GM18873 (cell line): ENCODE measurements around the gene P2RX3.
A peak's percentile ranks its signal among the peaks of the same experiment; 100 is the strongest.

ENCODE experiments used
- ATAC-seq: cut with Tn5 transposase; IDR thresholded peaks from one replicate; pipeline ENCODE4 v1.9.1; 2021; ENCODE audit warnings: mild to moderate bottlenecking, moderate library complexity, moderate number of reproducible peaks; ENCODE audit not compliant: unreplicated experiment, low FRiP score

The P2RX3 gene

GRCh38 chr11:57309106-57310059 lies 28.8 kb upstream of the P2RX3 start:
- ATAC-seq = no peak

GRCh38 chr11:57310091-57310490 lies 28.1 kb upstream of the P2RX3 start:
- ATAC-seq = no peak

- no peak for ATAC-seq
Observed at GRCh38 chr11:57310630-57311086, 27.5 kb upstream of the P2RX3 start.

- ATAC-seq = peak; percentile 97
Observed at GRCh38 chr11:57311109-57311936, 26.8 kb upstream of the P2RX3 start.

- no peak for ATAC-seq
Observed at GRCh38 chr11:57312511-57313021, 25.6 kb upstream of the P2RX3 start.

GRCh38 chr11:57313071-57313787 lies 24.9 kb upstream of the P2RX3 start:
- no peak for ATAC-seq

- ATAC-seq = no peak
Observed at GRCh38 chr11:57313788-57314135, 24.4 kb upstream of the P2RX3 start.

- no peak for ATAC-seq
Observed at GRCh38 chr11:57314221-57314973, 23.8 kb upstream of the P2RX3 start.

GRCh38 chr11:57315491-57315890 lies 22.7 kb upstream of the P2RX3 start:
- ATAC-seq = no peak

- no peak for ATAC-seq
Observed at GRCh38 chr11:57316017-57316416, 22.1 kb upstream of the P2RX3 start.

- no peak for ATAC-seq
Observed at GRCh38 chr11:57318178-57318577, 20.0 kb upstream of the P2RX3 start.

GRCh38 chr11:57320067-57320718 lies 18.0 kb upstream of the P2RX3 start:
- no peak for ATAC-seq

GRCh38 chr11:57320719-57321387 lies 17.3 kb upstream of the P2RX3 start:
- no peak for ATAC-seq

GRCh38 chr11:57321388-57322255 lies 16.5 kb upstream of the P2RX3 start:
- ATAC-seq = no peak

- no peak for ATAC-seq
Observed at GRCh38 chr11:57322256-57323166, 15.6 kb upstream of the P2RX3 start.

- ATAC-seq = no peak
Observed at GRCh38 chr11:57323167-57323854, 14.8 kb upstream of the P2RX3 start.
